Urinary bladder (tissue), 4 donors: ENCODE measurements around the gene KRT9. TPM values are rescaled to one million over a fixed set of nuclear protein-coding genes. Genes with fewer than 3 reads are reported as not detected.
"Not testable (repeated sequence)": the region's sequence is repeated elsewhere in the genome, so short reads cannot be mapped to it uniquely, and the experiment has no call there.

Experiments
- DNase-seq: peaks from one replicate; pipeline ENCODE4 v3.0.0-alpha.2; 2015; ENCODE audit errors: extremely low spot score
- H3K27ac ChIP-seq: one replicate; pipeline ENCODE4 v1.5.1; 2013; ENCODE audit warnings: low read depth, mild to moderate bottlenecking, moderate library complexity
- H3K36me3 ChIP-seq: one replicate; pipeline ENCODE4 v1.6.1; 2013; ENCODE audit warnings: mild to moderate bottlenecking, moderate library complexity; ENCODE audit not compliant: insufficient read depth
- H3K4me1 ChIP-seq: one replicate; pipeline ENCODE4 v1.6.1; 2013; ENCODE audit warnings: mild to moderate bottlenecking, moderate library complexity; ENCODE audit not compliant: insufficient read depth
- H3K4me3 ChIP-seq: one replicate; pipeline ENCODE4 v1.5.1; 2013; ENCODE audit warnings: low read depth, low read length
- WGBS: extraction: QIAGEN DNeasy Blood & Tissue Kit; methylation state at CpG from one replicate; pipeline ENCODE4 v1.1.7; 2013; 5-methylcytosine and 5-hydroxymethylcytosine counted together
- polyA plus RNA-seq: library from polyadenylated mRNA; stranded (reverse); fragments of 200-250 nt; gene quantifications from one replicate; pipeline ENCODE4 v1.2.3, GENCODE V29; 2013
- total RNA-seq: library from RNA; depleted of rRNA; stranded (reverse); fragments of >200 nt; gene quantifications from one replicate; pipeline ENCODE4 v1.2.3, GENCODE V29; 2014
- donor health status: healthy with polysubstance abuse.
- donor health status: healthy.

Gene KRT9
- total and polyA plus RNA-seq, 2 donors, result not detected

DNA sequence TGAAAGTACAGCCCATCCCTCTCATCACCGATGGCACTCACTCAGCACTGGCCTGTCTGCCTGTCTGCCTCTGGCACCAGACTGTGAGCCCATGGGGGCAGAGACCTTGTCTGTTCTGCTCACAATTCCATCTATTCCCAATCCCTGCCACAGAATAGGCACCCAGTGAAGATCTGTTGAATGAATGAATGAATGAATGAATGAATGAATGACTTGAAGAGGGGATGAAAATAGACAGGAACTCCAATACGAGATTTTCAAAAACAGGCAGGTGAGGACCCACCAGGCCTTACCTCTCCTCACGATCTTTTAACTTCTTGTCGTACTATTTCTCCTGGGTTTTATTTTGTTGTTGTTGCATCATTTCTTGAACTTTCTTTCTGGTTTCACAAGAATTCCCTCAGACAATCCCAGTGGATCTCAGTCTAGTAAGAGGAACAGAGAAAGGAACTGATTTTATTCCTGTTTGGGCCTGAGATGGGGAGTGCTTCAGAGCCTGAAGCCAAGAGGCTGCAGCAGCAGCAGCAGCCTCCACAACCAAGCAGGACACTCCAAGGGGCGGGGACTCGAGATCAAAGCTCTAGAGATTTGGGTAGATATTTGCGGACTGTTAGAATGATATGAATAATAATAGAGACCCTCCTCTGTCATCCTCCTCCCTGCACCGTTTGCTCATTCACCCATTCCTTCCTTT, 17.7 kb downstream of the KRT9 start:
- Histone ChIP-seq H3K27ac (no peak overlapping the region), H3K4me1 (no peaks in the 10 kb centered on the region), H3K36me3 (no peaks in the 10 kb centered on the region), H3K4me3 (no peak overlapping the region)
- DNase-seq, result no peak
- WGBS, result 77% methylated on average over 8 of the region's 8 CpGs

GRCh38 chr17:41553176-41553575, 18.7 kb downstream of the KRT9 start:
- H3K4me1 ChIP-seq, result no peaks in the 10 kb centered on the region
- no peak for DNase-seq
- H3K4me3 ChIP-seq, result no peak overlapping the region
- no peak overlapping the region for H3K27ac ChIP-seq
- 85% methylated on average over 4 of the region's 4 CpGs for WGBS
- no peaks in the 10 kb centered on the region for H3K36me3 ChIP-seq

GRCh38 chr17:41552455-41552854, 19.4 kb downstream of the KRT9 start:
- Histone ChIP-seq H3K36me3 (no peaks in the 10 kb centered on the region), H3K4me1 (no peaks in the 10 kb centered on the region), H3K4me3 (no peak overlapping the region), H3K27ac (no peak overlapping the region)
- 87% methylated on average over 5 of the region's 5 CpGs for WGBS
- no peak for DNase-seq

- Histone ChIP-seq H3K36me3 (no peaks in the 10 kb centered on the region), H3K4me1 (no peaks in the 10 kb centered on the region), H3K27ac (no peak overlapping the region), H3K4me3 (no peak overlapping the region)
- 71% methylated on average over 5 of the region's 5 CpGs for WGBS
- no peak for DNase-seq
These were observed 20.5 kb downstream of the KRT9 start for GRCh38 chr17:41551365-41551764.

DNA sequence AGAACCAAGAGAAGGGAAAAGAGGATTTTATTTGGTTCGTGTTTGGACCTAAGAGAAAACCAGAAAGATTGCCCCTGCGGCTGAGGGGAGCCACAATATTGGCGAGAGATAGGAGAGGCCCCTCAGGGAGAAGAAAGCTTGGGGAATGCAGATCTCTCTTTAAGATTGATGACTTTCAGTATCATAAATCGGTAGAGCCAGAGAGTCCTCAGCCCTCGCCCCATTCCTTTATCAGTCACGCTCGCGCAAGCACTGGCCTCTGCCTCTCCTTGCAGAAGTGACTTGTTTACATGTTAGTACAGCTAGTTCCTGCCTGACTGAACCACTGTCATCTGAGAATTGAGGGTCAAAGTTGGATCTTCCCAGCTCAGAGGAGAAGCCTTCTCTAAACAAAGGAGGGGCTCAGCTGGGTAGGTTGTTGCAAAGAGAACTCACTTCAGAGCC, 22.2 kb downstream of the KRT9 start:
- no peaks in the 10 kb centered on the region for H3K36me3 ChIP-seq
- WGBS, result 62% methylated on average over 8 of the region's 8 CpGs

GRCh38 chr17:41548844-41549595, 22.8 kb downstream of the KRT9 start:
- H3K4me1 ChIP-seq, result no peaks in the 10 kb centered on the region
- H3K36me3 ChIP-seq, result no peaks in the 10 kb centered on the region
- no peak overlapping the region for H3K4me3 ChIP-seq
- no peak overlapping the region for H3K27ac ChIP-seq
- DNase-seq, result peak; percentile 87
- WGBS, result 2% methylated on average over 25 of the region's 25 CpGs

More for the DNA sequence above, 22.2 kb downstream of the KRT9 start:
- Histone ChIP-seq H3K27ac (no peak overlapping the region), H3K4me3 (no peak overlapping the region), H3K4me1 (no peaks in the 10 kb centered on the region)
- no peak for DNase-seq

DNA sequence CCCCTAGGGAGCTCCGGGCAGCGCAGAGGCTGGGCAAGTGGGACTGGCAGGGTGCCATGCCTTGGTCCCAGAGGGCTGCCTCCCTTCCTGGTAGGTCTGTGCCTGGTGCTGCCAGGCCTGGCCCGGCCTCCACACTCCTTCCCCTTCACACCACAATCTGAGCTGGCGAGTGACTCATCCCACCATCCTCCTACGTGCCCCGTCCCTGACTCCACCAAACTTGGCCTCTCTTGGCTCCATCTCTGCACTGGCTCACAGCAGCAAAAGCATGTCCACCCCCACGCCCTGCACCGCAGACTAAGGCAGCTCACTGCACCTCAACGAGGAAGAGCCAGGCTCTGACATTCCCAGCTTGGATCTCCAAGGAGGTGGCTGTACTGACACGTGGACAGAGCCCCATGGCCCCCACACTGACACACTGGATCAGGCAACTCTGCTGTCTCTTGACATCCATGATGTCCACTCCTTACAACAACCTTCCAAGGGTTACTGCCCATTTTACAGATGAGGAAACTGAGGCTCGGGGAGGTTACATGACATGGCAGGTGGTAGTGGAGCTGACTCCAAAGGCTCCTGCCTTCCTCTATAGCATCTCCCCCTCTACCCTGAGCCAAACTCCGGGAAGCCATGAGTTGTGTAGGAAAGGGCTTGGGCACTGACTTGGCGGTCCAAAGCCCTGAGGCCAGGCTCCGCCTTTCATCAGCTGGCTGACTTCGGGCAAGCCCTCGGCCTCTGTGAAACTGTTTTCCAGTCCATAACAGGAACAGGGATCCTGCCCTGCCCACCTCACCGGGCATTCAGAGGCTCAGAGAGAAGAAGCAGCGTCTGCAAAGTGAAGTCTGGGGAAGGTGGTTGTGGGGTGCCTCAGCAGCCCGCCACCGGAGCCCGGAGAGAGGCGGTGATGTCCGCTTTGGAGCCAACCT, 23.7 kb downstream of the KRT9 start:
- Histone ChIP-seq H3K36me3 (no peaks in the 10 kb centered on the region), H3K27ac (no peak overlapping the region), H3K4me3 (no peak overlapping the region), H3K4me1 (no peaks in the 10 kb centered on the region)
- WGBS, result 33% methylated on average over 23 of the region's 23 CpGs
- no peak for DNase-seq

DNA sequence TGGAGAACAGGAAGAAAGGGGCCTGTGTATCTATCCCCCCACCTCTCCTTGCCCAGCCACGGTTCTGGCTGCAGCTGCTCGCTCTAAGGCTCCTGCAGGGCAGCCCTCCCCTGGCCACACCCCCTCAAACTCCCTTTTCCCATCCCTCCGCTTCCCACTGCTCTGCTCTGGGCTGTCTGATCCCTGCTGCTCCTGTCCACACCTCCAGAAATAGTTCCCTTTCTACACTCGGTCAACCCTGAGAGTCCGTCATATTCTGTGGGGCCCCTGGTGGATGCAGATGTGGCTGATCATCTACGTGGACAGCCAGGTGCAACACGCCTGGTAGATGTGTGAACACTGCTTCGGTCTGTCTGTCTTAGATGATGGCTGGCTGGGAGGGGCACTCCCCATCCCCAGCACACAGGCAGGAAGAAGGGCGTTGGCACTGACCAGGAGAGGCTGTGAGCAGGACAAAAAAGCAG, 24.4 kb downstream of the KRT9 start:
- no peak overlapping the region for H3K4me3 ChIP-seq
- WGBS, result 66% methylated on average over 9 of the region's 9 CpGs

DNA sequence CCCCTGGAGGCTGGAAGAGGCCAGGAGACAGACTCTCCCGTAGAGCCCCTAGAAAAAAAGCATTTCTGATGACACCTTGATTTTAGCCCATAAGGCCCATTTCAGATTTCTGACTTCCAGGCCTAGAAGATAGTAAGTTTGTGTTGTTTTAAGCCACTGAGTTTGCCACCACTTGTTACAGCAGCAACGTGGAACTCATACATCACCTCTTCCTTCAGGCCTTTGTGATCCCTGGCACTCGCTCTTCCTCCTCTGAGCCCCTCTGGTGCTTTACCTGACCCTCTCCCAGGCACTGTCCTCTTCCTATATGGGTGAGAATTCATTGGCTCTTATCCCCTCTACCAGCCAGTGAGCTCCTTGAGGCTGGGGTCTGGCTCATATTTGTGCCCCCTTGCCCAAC, 25.0 kb downstream of the KRT9 start:
- Histone ChIP-seq H3K36me3 (no peaks in the 10 kb centered on the region), H3K4me3 (no peak overlapping the region), H3K27ac (no peak overlapping the region), H3K4me1 (no peaks in the 10 kb centered on the region)
- WGBS, result 98% methylated on average over 3 of the region's 3 CpGs
- DNase-seq, result no peak

More for the DNA sequence above, 24.4 kb downstream of the KRT9 start:
- no peak for DNase-seq
- H3K36me3 ChIP-seq, result no peaks in the 10 kb centered on the region
- H3K27ac ChIP-seq, result no peak overlapping the region
- H3K4me1 ChIP-seq, result no peaks in the 10 kb centered on the region

- Histone ChIP-seq H3K36me3 (no peaks in the 10 kb centered on the region), H3K27ac (no peak overlapping the region), H3K4me3 (no peak overlapping the region), H3K4me1 (no peaks in the 10 kb centered on the region)
- DNase-seq, result no peak
- 79% methylated on average over 13 of the region's 13 CpGs for WGBS
These were observed 25.9 kb downstream of the KRT9 start for GRCh38 chr17:41545829-41546410.

DNA sequence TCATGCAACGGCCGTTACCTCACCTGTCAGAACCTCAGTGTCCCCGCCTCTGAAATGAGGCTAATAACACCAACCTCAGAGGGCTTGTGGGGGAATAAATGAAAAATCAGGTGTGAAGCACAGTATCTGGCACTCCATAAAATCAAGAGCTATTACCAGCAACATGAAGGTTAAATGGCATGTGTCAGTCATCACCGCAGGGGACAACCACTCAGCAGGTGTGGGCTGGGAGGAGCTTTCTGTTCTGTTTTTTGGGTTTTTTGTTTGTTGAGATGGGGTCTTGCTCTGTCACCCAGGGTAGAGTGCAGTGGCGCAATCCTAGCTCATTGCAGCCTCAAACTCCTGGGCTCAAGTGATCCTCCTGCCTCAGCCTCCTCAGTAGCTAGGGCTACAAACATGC, 26.9 kb downstream of the KRT9 start:
- Histone ChIP-seq H3K4me1 (no peaks in the 10 kb centered on the region), H3K4me3 (no peak overlapping the region), H3K36me3 (no peaks in the 10 kb centered on the region), H3K27ac (no peak overlapping the region)
- 90% methylated on average over 5 of the region's 5 CpGs for WGBS
- no peak for DNase-seq

GRCh38 chr17:41544491-41544892, 27.4 kb downstream of the KRT9 start:
- WGBS, result 39% methylated on average over 5 of the region's 5 CpGs
- no peak for DNase-seq
- no peaks in the 10 kb centered on the region for H3K36me3 ChIP-seq
- no peaks in the 10 kb centered on the region for H3K4me1 ChIP-seq
- no peak overlapping the region for H3K4me3 ChIP-seq
- no peak overlapping the region for H3K27ac ChIP-seq

GRCh38 chr17:41542786-41543185, 29.1 kb downstream of the KRT9 start:
- H3K36me3 ChIP-seq, H3K4me3 ChIP-seq, H3K27ac ChIP-seq, DNase-seq, H3K4me1 ChIP-seq: not testable (repeated sequence)
- WGBS, result 77% methylated on average over 10 of the region's 10 CpGs
